DOHH2 (cell line): ENCODE measurements around the gene METTL21C.

Experiments
- EZH2phosphoT487 ChIP-seq: fragments of 200-600 bp; sonication (generic); IDR thresholded peaks from 2 replicates; pipeline ENCODE4 v1.6.1; 2017; ENCODE audit warnings: borderline replicate concordance, mild to moderate bottlenecking, antibody characterized with exemption, low read length, moderate library complexity, mixed read lengths
- TF ChIP-seq, protein P1 (sequence below): fragments of 200-600 bp; sonication (generic); IDR thresholded peaks from one replicate; pipeline ENCODE4 v1.5.1; 2014; ENCODE audit warnings: antibody characterized with exemption, mild to moderate bottlenecking, low read depth, low read length; ENCODE audit not compliant: poor library complexity, severe bottlenecking

DNA sequence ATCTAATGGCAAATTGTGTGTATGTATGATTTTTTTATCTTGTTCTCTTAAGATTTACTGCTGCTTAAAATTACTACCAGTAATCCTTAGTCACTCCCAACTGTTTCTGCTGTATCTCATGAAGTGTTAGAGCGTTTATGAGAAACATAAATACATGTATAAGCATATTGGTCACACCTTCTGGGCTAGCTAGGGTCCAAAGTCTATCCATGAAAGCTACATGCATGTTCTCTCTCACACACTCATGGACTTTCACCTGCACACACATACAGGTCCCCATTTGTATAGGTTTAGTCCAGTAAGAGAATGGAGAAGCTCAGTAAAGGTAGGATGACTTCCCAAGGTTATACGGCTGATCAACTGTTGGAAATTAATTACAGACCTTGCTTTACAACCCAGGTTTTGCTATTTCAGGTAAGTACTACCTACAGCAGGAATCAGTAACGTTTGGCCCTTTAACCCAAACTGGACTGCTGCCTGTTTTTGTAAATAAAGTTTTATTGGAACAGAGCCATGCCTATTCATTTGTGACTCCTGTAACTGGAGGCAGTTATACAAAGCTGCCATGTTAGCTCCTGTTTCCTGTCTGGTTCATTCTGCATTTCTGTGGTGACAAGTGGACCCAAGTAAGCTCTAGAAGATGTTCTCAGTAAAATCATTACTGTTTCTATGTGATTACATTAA lies 15.3 kb downstream of the METTL21C start:
- TF ChIP-seq, protein P1, sequence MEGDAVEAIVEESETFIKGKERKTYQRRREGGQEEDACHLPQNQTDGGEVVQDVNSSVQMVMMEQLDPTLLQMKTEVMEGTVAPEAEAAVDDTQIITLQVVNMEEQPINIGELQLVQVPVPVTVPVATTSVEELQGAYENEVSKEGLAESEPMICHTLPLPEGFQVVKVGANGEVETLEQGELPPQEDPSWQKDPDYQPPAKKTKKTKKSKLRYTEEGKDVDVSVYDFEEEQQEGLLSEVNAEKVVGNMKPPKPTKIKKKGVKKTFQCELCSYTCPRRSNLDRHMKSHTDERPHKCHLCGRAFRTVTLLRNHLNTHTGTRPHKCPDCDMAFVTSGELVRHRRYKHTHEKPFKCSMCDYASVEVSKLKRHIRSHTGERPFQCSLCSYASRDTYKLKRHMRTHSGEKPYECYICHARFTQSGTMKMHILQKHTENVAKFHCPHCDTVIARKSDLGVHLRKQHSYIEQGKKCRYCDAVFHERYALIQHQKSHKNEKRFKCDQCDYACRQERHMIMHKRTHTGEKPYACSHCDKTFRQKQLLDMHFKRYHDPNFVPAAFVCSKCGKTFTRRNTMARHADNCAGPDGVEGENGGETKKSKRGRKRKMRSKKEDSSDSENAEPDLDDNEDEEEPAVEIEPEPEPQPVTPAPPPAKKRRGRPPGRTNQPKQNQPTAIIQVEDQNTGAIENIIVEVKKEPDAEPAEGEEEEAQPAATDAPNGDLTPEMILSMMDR: no peak
- TF ChIP-seq EZH2phosphoT487: no peak
